Measurements from ENCODE around the gene H19.

GRCh38 chr11:1975185-1975584, 22.5 kb downstream of the H19 start:
- TF ChIP-seq POU5F1 (IDR thresholded peaks at IDR 0.05; ENCODE audit: low read depth, low read length) (no peak), SIN3A (conservative IDR thresholded peaks at IDR 0.05 in 1 of 2, IDR thresholded peaks at IDR 0.05 in 1 of 2; ENCODE audit: low read depth in 1 of 2, low read length in 2 of 2) (no peak), CTCF (IDR thresholded peaks at IDR 0.05; ENCODE audit: control extremely low read depth in 1 of 3, insufficient read depth in 1 of 3, low read depth in 1 of 3, low read length in 3 of 3) (no peak), EP300 (IDR thresholded peaks at IDR 0.05; ENCODE audit: borderline replicate concordance in 1 of 2, low read depth in 2 of 2, low read length in 2 of 2) (no peak), RXRA (IDR thresholded peaks at IDR 0.05; ENCODE audit: insufficient read depth, low read depth, low read length) (no peak), HDAC2 (IDR thresholded peaks at IDR 0.05; ENCODE audit: borderline replicate concordance in 1 of 2, low read depth in 2 of 2, low read length in 2 of 2) (no peak), SP1 (IDR thresholded peaks at IDR 0.05; ENCODE audit: low read depth, low read length) (no peak), JUN (IDR thresholded peaks at IDR 0.05; ENCODE audit: low read depth, low read length) (no peak), POLR2A (IDR thresholded peaks at IDR 0.05; ENCODE audit: control extremely low read depth in 1 of 2, low read depth in 2 of 2, low read length in 2 of 2) (no peak), BRCA1 (IDR thresholded peaks at IDR 0.05; ENCODE audit: low read depth, low read length) (no peak), EGR1 (IDR thresholded peaks at IDR 0.05; ENCODE audit: borderline replicate concordance, low read depth, low read length) (no peak), RFX5 (IDR thresholded peaks at IDR 0.05; ENCODE audit: borderline replicate concordance, low read depth, low read length) (no peak), RAD21 (IDR thresholded peaks at IDR 0.05 in 1 of 2, conservative IDR thresholded peaks at IDR 0.05 in 1 of 2; ENCODE audit: low read depth in 2 of 2, low read length in 2 of 2) (no peak), NRF1 (IDR thresholded peaks at IDR 0.05; ENCODE audit: low read depth, low read length) (no peak)
